ENCODE measurements around the gene EFCAB5.

- no peak for TF ChIP-seq CTCF (optimal IDR thresholded peaks at IDR 0.05 in 1 of 3, IDR thresholded peaks at IDR 0.05 in 1 of 3, conservative IDR thresholded peaks at IDR 0.05 in 1 of 3; ENCODE audit: extremely low read depth in 1 of 3, insufficient read depth in 2 of 3, low read length in 3 of 3)
- no peak for TF ChIP-seq EZH2 (IDR thresholded peaks at IDR 0.05; ENCODE audit: low read length)
Measured at GRCh38 chr17:30116345-30116660, 174.9 kb downstream of the EFCAB5 start.

Data from keratinocyte (primary cell).